OCI-M1 (cell line): Measurements from ENCODE around the gene DOCK10.
"Not testable (repeated sequence)": the region's sequence is repeated elsewhere in the genome, so short reads cannot be mapped to it uniquely, and the experiment has no call there.

ENCODE experiments used
- DNase-seq: peaks from one replicate; lab custom pipeline; 2025; lab: John Stamatoyannopoulos, UW

The DOCK10 gene

GRCh38 chr2:224946895-224947294, 95.4 kb downstream of the DOCK10 start:
- peak; percentile 3 for DNase-seq

- DNase-seq: peak; percentile 41
These were observed 97.3 kb downstream of the DOCK10 start for GRCh38 chr2:224944707-224945547.

- DNase-seq: not testable (repeated sequence)
These were observed 98.6 kb downstream of the DOCK10 start for GRCh38 chr2:224943601-224944041.

- no peak for DNase-seq
These were observed 100.3 kb downstream of the DOCK10 start for GRCh38 chr2:224941960-224942359.

GRCh38 chr2:224940618-224941017, 101.7 kb downstream of the DOCK10 start:
- no peak for DNase-seq

GRCh38 chr2:224938651-224939182, 103.6 kb downstream of the DOCK10 start:
- no peak for DNase-seq

GRCh38 chr2:224937887-224938286, 104.4 kb downstream of the DOCK10 start:
- DNase-seq: peak; percentile 7

GRCh38 chr2:224934526-224935188, 107.6 kb downstream of the DOCK10 start:
- DNase-seq: no peak

GRCh38 chr2:224933431-224933830, 108.8 kb downstream of the DOCK10 start:
- no peak for DNase-seq

- DNase-seq: no peak
These were observed 109.7 kb downstream of the DOCK10 start for GRCh38 chr2:224932522-224932921.

GRCh38 chr2:224931956-224932355, 110.3 kb downstream of the DOCK10 start:
- no peak for DNase-seq

GRCh38 chr2:224930990-224931389, 111.3 kb downstream of the DOCK10 start:
- no peak for DNase-seq

GRCh38 chr2:224930124-224930523, 112.1 kb downstream of the DOCK10 start:
- peak; percentile 61 for DNase-seq

- no peak for DNase-seq
These were observed 112.8 kb downstream of the DOCK10 start for GRCh38 chr2:224929512-224929911.

- DNase-seq: no peak
These were observed 114.6 kb downstream of the DOCK10 start for GRCh38 chr2:224927646-224928173.

GRCh38 chr2:224927011-224927410, 115.3 kb downstream of the DOCK10 start:
- DNase-seq: no peak

- no peak for DNase-seq
These were observed 116.5 kb downstream of the DOCK10 start for GRCh38 chr2:224925810-224926100.

- no peak for DNase-seq
These were observed 117.0 kb downstream of the DOCK10 start for GRCh38 chr2:224925061-224925809.

GRCh38 chr2:224924631-224925030, 117.6 kb downstream of the DOCK10 start:
- DNase-seq: no peak

GRCh38 chr2:224922142-224922727, 120.0 kb downstream of the DOCK10 start:
- DNase-seq: no peak

GRCh38 chr2:224919472-224920110, 122.7 kb downstream of the DOCK10 start:
- no peak for DNase-seq
